MM.1S (cell line): ENCODE results near the gene CHST11.

ENCODE experiments used
- DNase-seq: peaks from one replicate; pipeline ENCODE4 v3.0.0-alpha.2; 2015
- H2AFZ ChIP-seq: fragments of 300-600 bp; sonication (generic); 2 replicates; pipeline ENCODE4 v1.6.0; 2016; ENCODE audit warnings: antibody characterized with exemption, low read length
- H3F3A ChIP-seq: fragments of 300-600 bp; sonication (generic); 2 replicates; pipeline ENCODE4 v1.6.1; 2016; ENCODE audit warnings: mild to moderate bottlenecking, antibody characterized with exemption, low read length, moderate library complexity, mixed read lengths; ENCODE audit not compliant: insufficient read depth
- H3K27ac ChIP-seq: fragments of 300-600 bp; sonication (generic); 2 replicates; pipeline ENCODE4 v1.5.1; 2016; ENCODE audit warnings: mild to moderate bottlenecking, low read length
- H3K27me3 ChIP-seq: fragments of 300-600 bp; sonication (generic); replicated peaks from 2 replicates; pipeline ENCODE4 v1.6.0; 2016; ENCODE audit warnings: low read length; ENCODE audit not compliant: insufficient read depth
- H3K36me3 ChIP-seq: fragments of 300-600 bp; sonication (generic); replicated peaks from 2 replicates; pipeline ENCODE4 v1.6.1; 2016; ENCODE audit warnings: mild to moderate bottlenecking, low read length, mixed read lengths; ENCODE audit not compliant: insufficient read depth
- H3K4me1 ChIP-seq: fragments of 300-600 bp; sonication (generic); 2 replicates; pipeline ENCODE4 v1.6.1; 2016; ENCODE audit warnings: low read length, mixed read lengths
- H3K4me2 ChIP-seq: fragments of 300-600 bp; sonication (generic); 2 replicates; pipeline ENCODE4 v1.6.0; 2016; ENCODE audit warnings: low read depth, low read length
- H3K4me3 ChIP-seq: fragments of 300-600 bp; sonication (generic); 2 replicates; pipeline ENCODE4 v1.5.1; 2016; ENCODE audit warnings: low read length, mixed read lengths
- H3K79me2 ChIP-seq: fragments of 300-600 bp; sonication (generic); 2 replicates; pipeline ENCODE4 v1.6.1; 2016; ENCODE audit warnings: mixed run types, low read length, mixed read lengths
- H3K9ac ChIP-seq: fragments of 300-600 bp; sonication (generic); 2 replicates; pipeline ENCODE4 v1.6.1; 2016; ENCODE audit warnings: low read length, mixed read lengths
- H3K9me2 ChIP-seq: fragments of 300-600 bp; sonication (generic); replicated peaks from 2 replicates; pipeline ENCODE4 v1.6.1; 2016; ENCODE audit warnings: mild to moderate bottlenecking, low read length, mixed read lengths; ENCODE audit not compliant: insufficient read depth
- H3K9me3 ChIP-seq: fragments of 300-600 bp; sonication (generic); replicated peaks from 2 replicates; pipeline ENCODE4 v1.6.1; 2016; ENCODE audit warnings: mild to moderate bottlenecking, low read length, mixed read lengths; ENCODE audit not compliant: insufficient read depth
- H4K20me1 ChIP-seq: fragments of 300-600 bp; sonication (generic); 2 replicates; pipeline ENCODE4 v1.6.1; 2016; ENCODE audit warnings: mild to moderate bottlenecking, low read length, moderate library complexity, mixed read lengths; ENCODE audit not compliant: insufficient read depth
- EZH2 ChIP-seq: fragments of 300-600 bp; sonication (generic); optimal IDR thresholded peaks from 2 replicates; pipeline ENCODE3; 2017; ENCODE audit warnings: low read depth, mild to moderate bottlenecking, antibody characterized with exemption, low read length, mixed read lengths
- EZH2phosphoT487 ChIP-seq: fragments of 300-600 bp; sonication (generic); IDR thresholded peaks from 2 replicates; pipeline ENCODE4 v1.6.1; 2018; ENCODE audit warnings: antibody characterized with exemption, low read length
- TF ChIP-seq, protein P1 (sequence below): fragments of 300-600 bp; sonication (generic); IDR thresholded peaks from 2 replicates; pipeline ENCODE4 v1.5.1; 2016; ENCODE audit warnings: antibody characterized with exemption, low read length, mixed read lengths

Gene CHST11

DNA sequence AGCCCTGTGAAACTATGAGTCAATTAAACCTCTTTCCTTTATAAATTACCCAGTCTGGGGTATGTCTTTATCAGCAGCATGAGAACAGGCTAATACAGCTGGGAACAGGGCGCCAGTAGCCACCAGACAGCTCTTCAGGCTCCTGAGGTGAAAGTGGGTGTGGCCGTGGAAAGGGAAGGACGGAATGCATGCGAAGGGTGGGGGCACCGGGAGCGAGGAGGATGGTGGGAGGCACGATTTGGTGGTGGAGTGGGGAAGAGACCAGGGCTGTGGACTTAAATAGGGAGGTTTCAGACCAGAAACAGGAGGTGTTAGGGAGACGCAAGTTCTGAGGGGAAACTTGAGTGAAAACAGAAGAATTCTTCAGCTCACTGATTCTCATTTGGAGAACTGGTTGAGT is 44.1 kb upstream of the CHST11 start:
- no peaks in the 10 kb centered on the region for H3K9me3 ChIP-seq
- H3F3A ChIP-seq = no peaks in the 10 kb centered on the region
- H3K9me2 ChIP-seq = no peaks in the 10 kb centered on the region
- no peaks in the 10 kb centered on the region for H4K20me1 ChIP-seq
- no peak overlapping the region for H3K27ac ChIP-seq
- no peaks in the 10 kb centered on the region for H3K4me1 ChIP-seq
- H3K9ac ChIP-seq = no peak overlapping the region
- H2AFZ ChIP-seq = no peak overlapping the region
- DNase-seq = no peak
- TF ChIP-seq, protein P1, sequence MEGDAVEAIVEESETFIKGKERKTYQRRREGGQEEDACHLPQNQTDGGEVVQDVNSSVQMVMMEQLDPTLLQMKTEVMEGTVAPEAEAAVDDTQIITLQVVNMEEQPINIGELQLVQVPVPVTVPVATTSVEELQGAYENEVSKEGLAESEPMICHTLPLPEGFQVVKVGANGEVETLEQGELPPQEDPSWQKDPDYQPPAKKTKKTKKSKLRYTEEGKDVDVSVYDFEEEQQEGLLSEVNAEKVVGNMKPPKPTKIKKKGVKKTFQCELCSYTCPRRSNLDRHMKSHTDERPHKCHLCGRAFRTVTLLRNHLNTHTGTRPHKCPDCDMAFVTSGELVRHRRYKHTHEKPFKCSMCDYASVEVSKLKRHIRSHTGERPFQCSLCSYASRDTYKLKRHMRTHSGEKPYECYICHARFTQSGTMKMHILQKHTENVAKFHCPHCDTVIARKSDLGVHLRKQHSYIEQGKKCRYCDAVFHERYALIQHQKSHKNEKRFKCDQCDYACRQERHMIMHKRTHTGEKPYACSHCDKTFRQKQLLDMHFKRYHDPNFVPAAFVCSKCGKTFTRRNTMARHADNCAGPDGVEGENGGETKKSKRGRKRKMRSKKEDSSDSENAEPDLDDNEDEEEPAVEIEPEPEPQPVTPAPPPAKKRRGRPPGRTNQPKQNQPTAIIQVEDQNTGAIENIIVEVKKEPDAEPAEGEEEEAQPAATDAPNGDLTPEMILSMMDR = no peak
- TF ChIP-seq EZH2phosphoT487 (no peak), EZH2 (no peak)
- H3K4me2 ChIP-seq = no peak overlapping the region
- no peak overlapping the region for H3K4me3 ChIP-seq
- H3K36me3 ChIP-seq = no peaks in the 10 kb centered on the region
- H3K27me3 ChIP-seq = no peaks in the 10 kb centered on the region
- no peaks in the 10 kb centered on the region for H3K79me2 ChIP-seq

DNA sequence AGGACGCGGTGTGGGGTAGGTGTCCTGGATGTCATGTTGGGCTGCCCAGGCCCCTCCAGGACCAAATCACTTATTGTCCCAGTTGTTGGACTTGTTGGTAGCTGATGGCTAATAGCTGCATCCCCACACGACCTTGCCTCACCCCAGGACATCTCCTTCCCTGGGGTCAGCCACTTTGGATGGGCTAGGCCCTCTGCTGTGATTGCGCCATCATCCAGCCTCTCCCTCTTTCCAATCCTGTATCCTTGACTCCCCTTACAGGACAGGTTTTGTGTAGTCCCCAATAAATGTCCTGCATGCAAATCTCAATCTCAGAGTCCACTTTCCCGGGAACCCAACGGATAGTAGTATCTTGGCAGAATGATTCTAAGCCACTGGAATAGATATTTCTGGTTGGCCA is 43.4 kb upstream of the CHST11 start:
- H3K9ac ChIP-seq = no peak overlapping the region
- H3K4me3 ChIP-seq = no peak overlapping the region
- H3K9me3 ChIP-seq = no peaks in the 10 kb centered on the region
- no peaks in the 10 kb centered on the region for H3K4me1 ChIP-seq
- no peak overlapping the region for H3K4me2 ChIP-seq
- no peaks in the 10 kb centered on the region for H3F3A ChIP-seq
- H2AFZ ChIP-seq = no peak overlapping the region
- H3K9me2 ChIP-seq = no peaks in the 10 kb centered on the region
- TF ChIP-seq EZH2 = no peak
- no peaks in the 10 kb centered on the region for H3K27me3 ChIP-seq
- no peaks in the 10 kb centered on the region for H3K79me2 ChIP-seq
- no peaks in the 10 kb centered on the region for H4K20me1 ChIP-seq
- no peak for DNase-seq
- no peak overlapping the region for H3K27ac ChIP-seq
- H3K36me3 ChIP-seq = no peaks in the 10 kb centered on the region

DNA sequence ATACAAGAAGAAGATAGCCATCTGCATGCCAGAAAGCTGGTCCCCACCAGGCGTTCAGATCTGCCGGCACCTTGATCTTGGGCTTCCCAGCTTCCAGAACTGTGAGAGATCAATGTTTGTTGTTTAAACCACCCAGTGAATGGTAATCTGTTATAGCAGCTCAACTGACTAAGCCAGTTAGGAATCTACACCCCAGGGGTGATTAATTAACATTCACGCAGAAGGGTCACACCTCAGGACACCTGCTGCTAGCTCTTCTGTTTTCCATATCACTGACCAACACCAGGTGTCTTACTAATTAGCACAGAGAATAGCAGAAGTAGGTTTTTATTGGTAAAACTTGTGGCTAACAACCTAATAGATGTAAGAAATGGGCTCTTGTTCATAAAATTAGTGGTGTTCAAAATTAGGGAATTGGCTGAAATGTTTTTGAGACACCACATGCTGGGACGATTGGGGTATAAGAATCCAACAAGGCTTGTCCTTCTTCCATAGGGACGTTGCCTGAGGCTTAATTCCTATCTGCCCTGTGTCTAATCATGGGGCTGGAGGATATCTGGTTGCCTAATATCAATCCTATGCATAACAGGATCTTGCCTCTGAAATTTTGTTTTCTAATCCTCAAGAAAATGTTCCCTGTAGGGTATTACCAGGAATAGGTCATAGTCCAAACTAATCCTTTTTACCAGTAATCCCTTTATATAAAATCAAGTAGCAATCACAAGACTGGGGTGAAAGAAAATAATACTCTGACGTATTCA is 42.0 kb upstream of the CHST11 start:
- no peaks in the 10 kb centered on the region for H3K79me2 ChIP-seq
- H3K4me1 ChIP-seq = no peaks in the 10 kb centered on the region
- H3K4me3 ChIP-seq = no peak overlapping the region
- no peaks in the 10 kb centered on the region for H3K9me2 ChIP-seq
- H3K36me3 ChIP-seq = no peaks in the 10 kb centered on the region
- TF ChIP-seq EZH2 = no peak
- TF ChIP-seq EZH2phosphoT487 = no peak
- TF ChIP-seq, protein P1 = no peak
- H3K9me3 ChIP-seq = no peaks in the 10 kb centered on the region
- no peaks in the 10 kb centered on the region for H4K20me1 ChIP-seq
- H3K9ac ChIP-seq = no peak overlapping the region
- H3F3A ChIP-seq = no peaks in the 10 kb centered on the region
- H3K4me2 ChIP-seq = no peak overlapping the region
- DNase-seq = no peak
- H3K27ac ChIP-seq = no peak overlapping the region
- no peak overlapping the region for H2AFZ ChIP-seq
- H3K27me3 ChIP-seq = no peaks in the 10 kb centered on the region

DNA sequence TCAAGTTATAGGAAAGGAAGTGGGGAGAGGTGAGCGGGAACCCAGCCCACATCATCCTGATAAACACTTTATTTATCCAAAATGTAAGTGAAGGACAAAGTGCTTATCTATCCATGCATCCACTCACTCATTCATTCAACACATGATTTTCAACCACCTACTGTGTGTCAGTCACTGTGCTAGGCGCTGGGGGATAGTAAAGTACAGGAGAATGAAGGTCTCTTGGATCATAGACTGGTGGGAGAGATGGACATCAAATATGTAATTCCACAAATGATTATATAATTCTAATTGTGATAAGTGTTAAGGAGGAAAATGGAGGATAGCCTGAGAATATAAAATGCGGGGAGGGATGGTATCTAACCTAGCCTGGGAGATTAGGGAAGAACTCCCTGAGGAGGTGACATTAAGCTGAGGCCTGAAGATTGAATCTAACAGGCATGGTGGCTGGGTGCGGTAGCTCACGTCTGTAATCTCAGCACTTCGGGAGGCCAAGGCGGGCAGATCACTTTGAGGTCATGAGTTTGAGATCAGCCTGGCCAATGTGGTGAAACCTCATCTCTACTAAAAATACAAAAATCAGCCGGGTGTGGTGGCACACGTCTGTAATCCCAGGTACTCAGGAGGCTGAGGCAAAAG is 41.3 kb upstream of the CHST11 start:
- Histone ChIP-seq H3K79me2 (no peaks in the 10 kb centered on the region), H3K27me3 (no peaks in the 10 kb centered on the region), H3K9me3 (no peaks in the 10 kb centered on the region), H3K4me2 (no peak overlapping the region), H3K27ac (no peak overlapping the region), H3K9ac (no peak overlapping the region), H3K4me1 (no peaks in the 10 kb centered on the region), H2AFZ (no peak overlapping the region), H3K9me2 (no peaks in the 10 kb centered on the region), H3K4me3 (no peak overlapping the region), H3F3A (no peaks in the 10 kb centered on the region), H4K20me1 (no peaks in the 10 kb centered on the region), H3K36me3 (no peaks in the 10 kb centered on the region)
- no peak for DNase-seq
- TF ChIP-seq EZH2phosphoT487 (no peak), EZH2 (no peak)
- TF ChIP-seq, protein P1 = no peak
